GM18505 (cell line): ENCODE results near the gene ZNF804B.

ENCODE experiments used
- ATAC-seq: cut with Tn5 transposase; IDR thresholded peaks from one replicate; pipeline ENCODE4 v1.9.1; 2021; ENCODE audit not compliant: unreplicated experiment
- POLR2A ChIP-seq: IDR thresholded peaks from 4 replicates; pipeline ENCODE4 v1.6.1; 2011; ENCODE audit warnings: borderline replicate concordance; ENCODE audit not compliant: insufficient read depth, insufficient read length; ENCODE audit errors: extremely low read depth

Gene ZNF804B

GRCh38 chr7:88951826-88952225 is 192.3 kb downstream of the ZNF804B start:
- ATAC-seq = no peak
- TF ChIP-seq POLR2A = no peak

GRCh38 chr7:88964418-88964817 is 204.9 kb downstream of the ZNF804B start:
- TF ChIP-seq POLR2A = no peak
- ATAC-seq = no peak

- no peak for ATAC-seq
- TF ChIP-seq POLR2A = no peak
Observed at GRCh38 chr7:88965371-88965770, 205.9 kb downstream of the ZNF804B start.

- no peak for ATAC-seq
- no peak for TF ChIP-seq POLR2A
Observed at GRCh38 chr7:88967432-88967831, 207.9 kb downstream of the ZNF804B start.

GRCh38 chr7:88969167-88969566 is 209.7 kb downstream of the ZNF804B start:
- no peak for ATAC-seq
- no peak for TF ChIP-seq POLR2A

GRCh38 chr7:88985295-88985694 is 225.8 kb downstream of the ZNF804B start:
- no peak for TF ChIP-seq POLR2A

GRCh38 chr7:89001306-89001705 is 241.8 kb downstream of the ZNF804B start:
- TF ChIP-seq POLR2A = no peak
- ATAC-seq = no peak

More at GRCh38 chr7:88985295-88985694, 225.8 kb downstream of the ZNF804B start:
- ATAC-seq = no peak

GRCh38 chr7:89002981-89003956 is 243.8 kb downstream of the ZNF804B start:
- no peak for TF ChIP-seq POLR2A
- peak; percentile 78 for ATAC-seq

- TF ChIP-seq POLR2A = no peak
- ATAC-seq = no peak
Observed at GRCh38 chr7:89012016-89012415, 252.5 kb downstream of the ZNF804B start.

GRCh38 chr7:89017695-89018094 is 258.2 kb downstream of the ZNF804B start:
- ATAC-seq = no peak
- no peak for TF ChIP-seq POLR2A

- TF ChIP-seq POLR2A = no peak
- no peak for ATAC-seq
Observed at GRCh38 chr7:89021741-89022140, 262.2 kb downstream of the ZNF804B start.

GRCh38 chr7:89023206-89023605 is 263.7 kb downstream of the ZNF804B start:
- TF ChIP-seq POLR2A = no peak
- no peak for ATAC-seq

GRCh38 chr7:89023877-89024276 is 264.4 kb downstream of the ZNF804B start:
- TF ChIP-seq POLR2A = no peak
- ATAC-seq = no peak

- TF ChIP-seq POLR2A = no peak
- ATAC-seq = no peak
Observed at GRCh38 chr7:89027781-89028180, 268.3 kb downstream of the ZNF804B start.
